Measurements from ENCODE around the gene DGKI. TPM values are rescaled to one million over a fixed set of nuclear protein-coding genes. Genes with fewer than 3 reads are reported as not detected.

The DGKI gene
- total RNA-seq, 1 donor from 2014 or later: 21.4 TPM

- Mint-ChIP-seq H3K9me3 (no peaks in the 10 kb centered on the region), H3K27me3 (no peaks in the 10 kb centered on the region), H3K4me1 (no peaks in the 10 kb centered on the region), H3K36me3 (ENCODE audit: low read depth) (no peaks in the 10 kb centered on the region), H3K4me3 (no peak overlapping the region), H3K27ac (no peak overlapping the region)
- intact Hi-C loops (cut with micrococcal nuclease): no loop called here
- no peak for DNase-seq
Observed at GRCh38 chr7:137546671-137547070, 300.1 kb downstream of the DGKI start.

GRCh38 chr7:137546009-137546408, 300.8 kb downstream of the DGKI start:
- peaks cover 2% of the 10 kb centered on the region for H3K9me3 Mint-ChIP-seq
- intact Hi-C loops (cut with micrococcal nuclease): no loop called here
- H3K36me3 Mint-ChIP-seq (ENCODE audit: low read depth): no peaks in the 10 kb centered on the region
- H3K27me3 Mint-ChIP-seq: no peaks in the 10 kb centered on the region
- no peaks in the 10 kb centered on the region for H3K4me1 Mint-ChIP-seq
- H3K27ac Mint-ChIP-seq: no peak overlapping the region
- DNase-seq: no peak
- no peak overlapping the region for H3K4me3 Mint-ChIP-seq

GRCh38 chr7:137545059-137545716, 301.6 kb downstream of the DGKI start:
- no peak overlapping the region for H3K27ac Mint-ChIP-seq
- no peak for DNase-seq
- H3K4me3 Mint-ChIP-seq: no peak overlapping the region
- H3K9me3 Mint-ChIP-seq: peaks cover 2% of the 10 kb centered on the region
- H3K27me3 Mint-ChIP-seq: no peaks in the 10 kb centered on the region
- intact Hi-C loops (cut with micrococcal nuclease): no loop called here
- H3K36me3 Mint-ChIP-seq (ENCODE audit: low read depth): no peaks in the 10 kb centered on the region
- H3K4me1 Mint-ChIP-seq: no peaks in the 10 kb centered on the region

GRCh38 chr7:137544453-137545058, 302.2 kb downstream of the DGKI start:
- H3K36me3 Mint-ChIP-seq (ENCODE audit: low read depth): no peaks in the 10 kb centered on the region
- intact Hi-C loops (cut with micrococcal nuclease): no loop called here
- no peak overlapping the region for H3K27ac Mint-ChIP-seq
- H3K27me3 Mint-ChIP-seq: no peaks in the 10 kb centered on the region
- DNase-seq: no peak
- no peaks in the 10 kb centered on the region for H3K4me1 Mint-ChIP-seq
- H3K4me3 Mint-ChIP-seq: no peak overlapping the region
- peaks cover 2% of the 10 kb centered on the region for H3K9me3 Mint-ChIP-seq

GRCh38 chr7:137539111-137539715, 307.6 kb downstream of the DGKI start:
- peaks cover 2% of the 10 kb centered on the region for H3K9me3 Mint-ChIP-seq
- no peak overlapping the region for H3K27ac Mint-ChIP-seq
- H3K36me3 Mint-ChIP-seq (ENCODE audit: low read depth): no peaks in the 10 kb centered on the region
- no peak overlapping the region for H3K4me3 Mint-ChIP-seq
- intact Hi-C loops (cut with micrococcal nuclease): no loop called here
- DNase-seq: no peak
- H3K4me1 Mint-ChIP-seq: no peaks in the 10 kb centered on the region
- no peaks in the 10 kb centered on the region for H3K27me3 Mint-ChIP-seq

- Mint-ChIP-seq H3K36me3 (ENCODE audit: low read depth) (no peaks in the 10 kb centered on the region), H3K27me3 (no peaks in the 10 kb centered on the region), H3K4me3 (no peak overlapping the region), H3K27ac (no peak overlapping the region), H3K9me3 (peaks cover 2% of the 10 kb centered on the region), H3K4me1 (no peaks in the 10 kb centered on the region)
- DNase-seq: no peak
- intact Hi-C loops (cut with micrococcal nuclease): no loop called here
Observed at GRCh38 chr7:137538361-137538762, 308.4 kb downstream of the DGKI start.

GRCh38 chr7:137535579-137535978, 311.2 kb downstream of the DGKI start:
- Mint-ChIP-seq H3K36me3 (ENCODE audit: low read depth) (no peaks in the 10 kb centered on the region), H3K27me3 (no peaks in the 10 kb centered on the region), H3K27ac (no peak overlapping the region), H3K4me3 (no peak overlapping the region), H3K9me3 (no peaks in the 10 kb centered on the region), H3K4me1 (no peaks in the 10 kb centered on the region)
- no peak for DNase-seq
- intact Hi-C loops (cut with micrococcal nuclease): no loop called here

GRCh38 chr7:137531671-137532070, 315.1 kb downstream of the DGKI start:
- H3K4me1 Mint-ChIP-seq: no peaks in the 10 kb centered on the region
- intact Hi-C loops (cut with micrococcal nuclease): no loop called here
- no peaks in the 10 kb centered on the region for H3K36me3 Mint-ChIP-seq (ENCODE audit: low read depth)
- H3K27me3 Mint-ChIP-seq: no peaks in the 10 kb centered on the region
- H3K27ac Mint-ChIP-seq: no peak overlapping the region
- H3K4me3 Mint-ChIP-seq: no peak overlapping the region
- DNase-seq: no peak
- no peaks in the 10 kb centered on the region for H3K9me3 Mint-ChIP-seq

- Mint-ChIP-seq H3K9me3 (no peaks in the 10 kb centered on the region), H3K4me3 (no peak overlapping the region), H3K27me3 (no peaks in the 10 kb centered on the region), H3K27ac (no peak overlapping the region), H3K4me1 (no peaks in the 10 kb centered on the region), H3K36me3 (ENCODE audit: low read depth) (no peaks in the 10 kb centered on the region)
- DNase-seq: no peak
- intact Hi-C loops (cut with micrococcal nuclease): no loop called here
Observed at GRCh38 chr7:137527634-137528033, 319.1 kb downstream of the DGKI start.

- no peak for DNase-seq
- Mint-ChIP-seq H3K9me3 (no peaks in the 10 kb centered on the region), H3K4me1 (no peaks in the 10 kb centered on the region), H3K4me3 (no peak overlapping the region), H3K27ac (no peak overlapping the region), H3K36me3 (ENCODE audit: low read depth) (no peaks in the 10 kb centered on the region), H3K27me3 (no peaks in the 10 kb centered on the region)
- intact Hi-C loops (cut with micrococcal nuclease): no loop called here
Observed at GRCh38 chr7:137523171-137523570, 323.6 kb downstream of the DGKI start.

GRCh38 chr7:137521451-137521850, 325.3 kb downstream of the DGKI start:
- Mint-ChIP-seq H3K4me1 (no peaks in the 10 kb centered on the region), H3K27me3 (no peaks in the 10 kb centered on the region), H3K4me3 (no peak overlapping the region), H3K27ac (no peak overlapping the region), H3K36me3 (ENCODE audit: low read depth) (no peaks in the 10 kb centered on the region), H3K9me3 (no peaks in the 10 kb centered on the region)
- intact Hi-C loops (cut with micrococcal nuclease): no loop called here
- DNase-seq: no peak

GRCh38 chr7:137519947-137520346, 326.8 kb downstream of the DGKI start:
- Mint-ChIP-seq H3K4me1 (no peaks in the 10 kb centered on the region), H3K27ac (no peak overlapping the region)

GRCh38 chr7:137519181-137519691, 327.5 kb downstream of the DGKI start:
- Mint-ChIP-seq H3K4me1 (no peaks in the 10 kb centered on the region), H3K27me3 (no peaks in the 10 kb centered on the region), H3K9me3 (no peaks in the 10 kb centered on the region), H3K36me3 (ENCODE audit: low read depth) (no peaks in the 10 kb centered on the region), H3K27ac (no peak overlapping the region), H3K4me3 (no peak overlapping the region)
- intact Hi-C loops (cut with micrococcal nuclease): no loop called here
- DNase-seq: no peak

More at GRCh38 chr7:137519947-137520346, 326.8 kb downstream of the DGKI start:
- DNase-seq: no peak
- H3K36me3 Mint-ChIP-seq (ENCODE audit: low read depth): no peaks in the 10 kb centered on the region
- no peaks in the 10 kb centered on the region for H3K9me3 Mint-ChIP-seq
- intact Hi-C loops (cut with micrococcal nuclease): no loop called here
- H3K27me3 Mint-ChIP-seq: no peaks in the 10 kb centered on the region
- no peak overlapping the region for H3K4me3 Mint-ChIP-seq

- Mint-ChIP-seq H3K4me3 (no peak overlapping the region), H3K9me3 (no peaks in the 10 kb centered on the region), H3K27me3 (no peaks in the 10 kb centered on the region), H3K27ac (no peak overlapping the region), H3K4me1 (no peaks in the 10 kb centered on the region), H3K36me3 (ENCODE audit: low read depth) (no peaks in the 10 kb centered on the region)
- DNase-seq: no peak
- intact Hi-C loops (cut with micrococcal nuclease): no loop called here
Observed at GRCh38 chr7:137513091-137513490, 333.7 kb downstream of the DGKI start.

All from activated CD4-positive, alpha-beta T cell treated with anti-CD3 and anti-CD28 coated beads, Interleukin-2, amount 10 ng/mL, durations not matched to agents 24 days and 14 days (primary cell).